22Rv1 (cell line): ENCODE results near the gene OCLN.

Source experiments
- H3K27ac ChIP-seq: fragments of 450-650 bp; 2 replicates; pipeline ENCODE4 v1.5.1; 2017
- CTCF ChIP-seq: fragments of 450-650 bp; IDR thresholded peaks from 2 replicates; pipeline ENCODE4 v1.5.1; 2017; ENCODE audit warnings: mild to moderate bottlenecking
- ZFX ChIP-seq: fragments of 450-650 bp; IDR thresholded peaks from 2 replicates; pipeline ENCODE4 v1.6.1; 2017; ENCODE audit warnings: antibody characterized with exemption, borderline replicate concordance

OCLN gene

GRCh38 chr5:69516769-69517168, 24.2 kb downstream of the OCLN start:
- no peak for TF ChIP-seq ZFX
- H3K27ac ChIP-seq, result peak overlapping the region; percentile 72; the same call in 1 of the 2 replicates

GRCh38 chr5:69517763-69518212, 25.2 kb downstream of the OCLN start:
- no peak for TF ChIP-seq CTCF
- TF ChIP-seq ZFX, result no peak
- peak overlapping the region; percentile 72 for H3K27ac ChIP-seq

DNA sequence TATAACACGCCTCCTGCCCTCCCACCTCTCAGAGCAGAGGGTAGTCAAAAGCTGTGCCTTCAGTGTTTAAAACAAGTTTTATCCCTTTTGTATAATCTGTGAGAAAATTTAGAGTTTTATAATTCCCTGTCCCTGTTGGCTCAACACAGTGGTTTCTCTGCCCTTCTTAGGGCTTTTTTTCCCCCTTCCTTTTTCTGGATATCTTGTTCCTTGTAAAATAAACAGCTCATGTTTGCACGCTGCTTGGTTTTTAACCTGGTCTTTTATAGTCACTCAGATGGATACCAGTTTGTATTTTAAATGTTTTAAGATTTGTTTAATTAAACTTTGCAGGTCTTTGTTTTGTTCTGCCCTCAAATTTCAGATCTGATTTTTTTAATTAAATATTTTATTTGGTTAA, 26.7 kb downstream of the OCLN start:
- no peak for TF ChIP-seq CTCF
- no peak for TF ChIP-seq ZFX
- H3K27ac ChIP-seq, result peak overlapping the region; percentile 72

DNA sequence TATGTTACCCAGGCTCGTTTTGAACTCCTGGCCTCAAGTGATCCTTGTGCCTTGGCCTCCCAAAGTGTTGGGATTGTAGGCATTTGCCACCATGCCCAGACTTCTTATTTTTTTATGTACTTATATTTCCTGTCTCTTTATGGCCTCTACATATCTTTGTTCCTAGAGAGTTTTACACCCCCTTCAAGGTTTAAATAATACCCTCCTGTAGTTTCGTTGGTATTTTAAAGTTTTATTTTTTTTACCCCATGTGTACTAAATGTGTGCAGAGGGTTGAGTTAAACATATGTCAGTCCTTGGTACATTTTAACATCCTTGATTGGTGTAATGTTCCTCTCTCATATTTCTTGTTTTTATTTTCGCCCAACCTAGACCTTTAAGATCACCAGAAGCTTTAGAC, 29.4 kb downstream of the OCLN start:
- TF ChIP-seq ZFX (no peak), CTCF (no peak)
- peak overlapping the region; percentile 72; the same call in 1 of the 2 replicates for H3K27ac ChIP-seq

DNA sequence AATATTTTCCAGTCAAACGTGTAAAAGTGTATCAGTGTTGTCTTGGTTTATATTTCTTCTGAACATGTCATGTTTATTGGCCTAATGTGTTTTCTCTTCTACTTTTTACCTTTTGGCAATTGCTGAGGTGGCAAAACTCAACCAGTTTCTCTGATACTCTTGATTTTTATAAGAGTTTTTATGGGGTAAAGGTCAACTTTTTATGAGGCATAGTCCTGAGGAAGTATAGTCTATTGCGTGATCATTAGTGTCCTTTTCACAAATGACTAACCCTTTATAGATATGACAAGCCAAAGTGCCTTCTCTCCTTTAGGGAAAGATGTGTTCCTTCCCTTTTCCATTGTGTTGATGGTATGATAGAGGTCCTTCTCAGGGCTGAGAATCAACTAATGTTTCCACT, 32.9 kb downstream of the OCLN start:
- 0 out of 2 replicates have a peak overlapping the region, but pooled peaks have one; percentile 13 for H3K27ac ChIP-seq
- TF ChIP-seq ZFX (no peak), CTCF (no peak)

DNA sequence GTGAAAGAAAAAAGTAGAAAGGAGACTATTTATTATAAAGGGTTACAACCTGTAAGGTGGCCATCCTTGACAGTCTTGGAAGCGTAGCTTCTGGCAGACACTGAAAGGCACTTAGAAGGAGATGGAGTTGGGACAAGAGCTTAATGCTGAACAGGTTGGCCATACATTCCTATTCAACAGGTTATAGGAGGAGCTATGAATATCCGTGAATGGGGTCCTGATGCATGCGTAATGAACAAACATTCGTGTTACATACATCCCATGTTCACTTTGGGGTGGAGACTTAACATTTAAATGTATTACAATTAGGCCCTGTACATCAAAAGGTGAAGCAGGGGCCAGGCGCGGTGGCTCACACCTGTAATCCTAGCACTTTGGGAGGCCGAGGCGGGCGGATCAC, 34.1 kb downstream of the OCLN start:
- TF ChIP-seq ZFX (no peak), CTCF (no peak)

GRCh38 chr5:69527128-69527770, 34.7 kb downstream of the OCLN start:
- no peak for TF ChIP-seq CTCF
- no peak for TF ChIP-seq ZFX
- peak overlapping the region; percentile 54 for H3K27ac ChIP-seq

More for the DNA sequence above, 34.1 kb downstream of the OCLN start:
- no peak overlapping the region for H3K27ac ChIP-seq

DNA sequence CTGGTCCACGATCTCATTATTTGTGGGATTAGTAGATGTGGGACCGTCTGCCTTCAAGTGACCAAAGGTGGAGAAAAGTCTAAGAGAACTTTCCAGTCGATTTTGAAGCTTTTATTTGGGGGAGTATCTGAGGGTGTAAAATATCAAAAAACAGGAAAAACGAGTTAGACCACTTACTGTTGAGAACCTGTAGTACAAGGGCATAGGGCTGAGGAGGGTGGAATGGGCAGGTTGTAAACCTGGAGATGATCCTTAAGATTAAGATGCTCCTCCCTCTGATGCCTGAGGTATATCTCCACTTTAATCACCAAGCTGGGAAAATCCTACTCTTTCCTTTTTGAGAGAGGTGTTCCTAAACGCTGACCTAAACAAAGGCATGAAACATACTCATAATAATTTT, 35.4 kb downstream of the OCLN start:
- TF ChIP-seq ZFX (no peak), CTCF (no peak)
- H3K27ac ChIP-seq, result peak overlapping the region; percentile 54
